ENCODE data around the gene GALNT12.

Gene GALNT12

DNA sequence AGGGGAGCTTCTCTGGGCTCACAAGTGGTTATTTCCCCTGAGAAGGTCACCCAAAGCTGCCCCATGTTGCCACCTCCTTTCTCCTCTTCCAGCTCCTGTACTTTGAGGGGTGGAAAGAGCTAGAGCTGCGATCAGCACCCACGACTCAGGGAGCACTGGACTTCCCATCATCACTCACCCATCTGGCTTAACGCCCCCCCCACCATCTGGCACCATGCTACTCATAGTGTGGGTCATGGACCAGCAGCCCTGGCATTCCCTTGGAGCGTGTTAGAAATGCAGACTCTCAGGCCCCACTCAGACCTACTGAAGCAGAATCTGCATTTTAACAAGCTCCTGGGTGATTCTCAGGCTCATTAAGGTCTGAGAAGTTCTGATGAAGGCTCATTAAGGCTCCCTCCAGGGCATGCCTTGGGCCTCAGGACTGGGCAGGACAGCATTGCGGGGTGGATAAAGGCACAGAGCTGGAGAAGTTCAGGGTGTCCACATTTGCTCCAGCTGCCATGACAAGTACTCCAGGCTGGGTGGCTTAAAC is 67.3 kb downstream of the GALNT12 start:
- DNase-seq (ENCODE audit: low read depth in 1 of 2, low spot score in 1 of 2): no peak
- no peak for TF ChIP-seq JUND (IDR thresholded peaks at IDR 0.05; ENCODE audit: low read depth)
- in situ Hi-C loops (cut with HindIII; ENCODE audit: low pct_unique_long_range_greater_than_20kb, low sequenced_read_pairs): no loop called here

DNA sequence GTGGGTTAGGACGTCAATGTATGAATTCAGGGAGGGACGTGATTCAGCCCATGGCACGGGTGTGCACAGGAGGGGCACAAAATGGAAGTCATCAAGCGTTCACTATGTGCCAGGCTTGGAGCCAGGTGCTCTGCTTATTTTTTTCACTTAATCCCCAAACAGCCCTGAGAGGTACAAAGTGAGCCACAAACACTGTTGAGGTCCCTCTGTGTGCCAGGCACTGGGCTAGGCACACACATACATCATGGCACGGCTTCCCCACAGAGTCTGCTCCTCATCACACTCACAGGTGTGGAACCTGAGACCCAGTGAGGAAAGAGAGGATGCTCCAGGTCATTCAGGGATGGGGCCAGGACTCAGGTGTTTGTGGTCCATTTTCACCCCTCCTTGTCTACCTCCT is 68.1 kb downstream of the GALNT12 start:
- DNase-seq (ENCODE audit: low read depth in 1 of 2, low spot score in 1 of 2): no peak
- no peak for TF ChIP-seq JUND (IDR thresholded peaks at IDR 0.05; ENCODE audit: low read depth)
- in situ Hi-C loops (cut with HindIII; ENCODE audit: low pct_unique_long_range_greater_than_20kb, low sequenced_read_pairs): no loop called here

GRCh38 chr9:98877311-98877710 is 69.8 kb downstream of the GALNT12 start:
- in situ Hi-C loops (cut with HindIII; ENCODE audit: low pct_unique_long_range_greater_than_20kb, low sequenced_read_pairs): no loop called here
- DNase-seq (ENCODE audit: low read depth in 1 of 2, low spot score in 1 of 2): no peak
- no peak for TF ChIP-seq JUND (IDR thresholded peaks at IDR 0.05; ENCODE audit: low read depth)

DNA sequence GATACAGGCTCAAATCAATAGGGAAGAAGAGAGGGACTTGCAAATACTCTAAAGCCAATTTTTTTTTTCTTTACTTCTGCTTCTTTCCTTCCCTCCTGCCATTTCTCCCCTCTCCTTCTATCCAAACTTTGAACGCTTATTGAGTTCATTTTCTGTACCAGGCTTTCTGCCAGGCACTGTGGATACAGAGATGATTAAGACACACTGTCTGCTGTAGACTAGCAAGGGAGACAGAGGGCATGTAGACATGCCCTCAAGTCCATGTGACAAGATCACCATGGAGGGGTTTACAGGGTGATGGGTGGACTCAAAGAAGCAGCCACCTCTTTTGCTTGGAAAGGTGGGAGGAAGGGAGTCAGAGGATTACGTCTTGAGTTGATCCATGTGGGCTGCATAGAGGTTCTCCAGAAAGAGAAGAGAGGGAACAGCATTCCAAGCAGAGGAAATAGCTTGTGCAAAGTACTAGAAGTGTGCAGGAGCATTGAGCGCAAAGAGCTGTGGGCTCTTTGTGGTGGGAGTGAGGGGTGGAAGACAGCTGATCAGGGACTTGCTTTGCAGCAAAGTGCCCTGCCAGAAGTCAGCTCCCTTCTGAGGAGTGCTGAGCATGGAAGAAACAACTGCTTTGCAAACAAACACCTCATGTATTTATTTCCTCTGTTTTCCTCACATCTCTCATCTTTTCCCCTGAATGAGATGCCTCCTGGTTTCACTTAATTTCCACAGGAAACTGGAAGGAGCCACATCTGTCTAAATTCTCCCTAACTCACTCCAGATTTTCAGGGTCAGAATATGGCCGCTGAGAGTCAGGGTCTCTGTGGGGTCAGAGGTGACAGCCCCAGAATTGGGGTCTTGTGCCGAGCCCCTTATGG is 71.9 kb downstream of the GALNT12 start:
- in situ Hi-C loops (cut with HindIII; ENCODE audit: low pct_unique_long_range_greater_than_20kb, low sequenced_read_pairs): no loop called here
- DNase-seq (ENCODE audit: low read depth in 1 of 2, low spot score in 1 of 2): no peak
- TF ChIP-seq JUND (IDR thresholded peaks at IDR 0.05; ENCODE audit: low read depth): no peak

- in situ Hi-C loops (cut with HindIII; ENCODE audit: low pct_unique_long_range_greater_than_20kb, low sequenced_read_pairs): no loop called here
- no peak for DNase-seq (ENCODE audit: low read depth in 1 of 2, low spot score in 1 of 2)
- no peak for TF ChIP-seq JUND (IDR thresholded peaks at IDR 0.05; ENCODE audit: low read depth)
These were observed 72.5 kb downstream of the GALNT12 start for GRCh38 chr9:98879963-98880310.

DNA sequence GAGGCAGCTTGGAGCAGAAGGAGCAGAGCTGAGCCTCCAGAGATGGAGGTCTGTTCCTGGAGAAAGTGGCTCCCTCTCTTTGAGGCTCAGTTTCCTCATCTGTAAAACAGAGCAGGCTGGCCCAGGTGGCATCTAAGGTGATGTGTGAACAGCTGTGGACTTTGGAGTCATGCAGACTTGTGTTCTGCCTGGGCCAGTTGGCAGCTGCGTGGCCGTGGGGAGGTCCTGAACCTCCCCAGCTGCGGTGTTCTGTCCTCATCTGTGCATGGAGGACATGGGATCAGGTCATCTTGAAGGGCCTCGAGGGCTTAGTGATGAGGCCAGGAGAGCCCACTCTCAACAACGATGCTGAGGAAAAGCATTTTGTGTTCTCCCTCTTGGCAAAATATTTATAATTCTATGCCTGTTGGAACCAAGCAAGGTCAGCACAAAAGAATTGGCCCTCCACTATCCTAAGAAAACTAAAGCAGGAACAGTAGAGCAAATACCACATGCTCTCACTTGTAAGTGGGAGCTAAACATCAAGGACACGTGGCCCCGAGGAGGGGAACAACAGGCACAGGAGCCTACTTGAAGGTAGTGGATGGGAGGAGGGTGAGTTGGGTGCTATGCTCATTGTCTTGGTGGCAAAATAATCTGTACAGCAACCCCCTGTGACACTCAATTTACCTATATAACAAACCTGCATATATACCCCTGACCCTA is 73.0 kb downstream of the GALNT12 start:
- in situ Hi-C loops (cut with HindIII; ENCODE audit: low pct_unique_long_range_greater_than_20kb, low sequenced_read_pairs): no loop called here
- DNase-seq (ENCODE audit: low read depth in 1 of 2, low spot score in 1 of 2): no peak
- TF ChIP-seq JUND (IDR thresholded peaks at IDR 0.05; ENCODE audit: low read depth): no peak

DNA sequence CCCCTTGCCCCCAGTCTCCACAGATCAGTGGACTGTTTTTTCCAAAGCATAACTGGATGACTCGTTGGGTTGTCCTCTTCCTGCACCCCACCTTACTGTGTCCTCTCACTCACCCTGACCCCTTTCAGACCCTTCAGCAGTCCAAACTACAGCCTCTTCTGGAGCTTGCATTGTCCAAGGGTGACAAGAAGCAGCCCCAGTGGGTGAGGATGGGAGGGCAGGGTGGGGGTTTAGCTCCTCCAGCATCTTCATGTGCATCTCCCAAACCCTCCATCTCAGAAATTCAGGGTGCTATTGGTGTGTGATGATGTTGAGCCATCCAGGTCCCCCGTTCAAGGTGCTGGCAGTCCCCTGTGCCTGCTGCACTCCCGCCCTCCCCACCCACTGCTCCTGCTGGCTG is 73.9 kb downstream of the GALNT12 start:
- DNase-seq (ENCODE audit: low read depth in 1 of 2, low spot score in 1 of 2): no peak
- in situ Hi-C loops (cut with HindIII; ENCODE audit: low pct_unique_long_range_greater_than_20kb, low sequenced_read_pairs): no loop called here
- TF ChIP-seq JUND (IDR thresholded peaks at IDR 0.05; ENCODE audit: low read depth): no peak

DNA sequence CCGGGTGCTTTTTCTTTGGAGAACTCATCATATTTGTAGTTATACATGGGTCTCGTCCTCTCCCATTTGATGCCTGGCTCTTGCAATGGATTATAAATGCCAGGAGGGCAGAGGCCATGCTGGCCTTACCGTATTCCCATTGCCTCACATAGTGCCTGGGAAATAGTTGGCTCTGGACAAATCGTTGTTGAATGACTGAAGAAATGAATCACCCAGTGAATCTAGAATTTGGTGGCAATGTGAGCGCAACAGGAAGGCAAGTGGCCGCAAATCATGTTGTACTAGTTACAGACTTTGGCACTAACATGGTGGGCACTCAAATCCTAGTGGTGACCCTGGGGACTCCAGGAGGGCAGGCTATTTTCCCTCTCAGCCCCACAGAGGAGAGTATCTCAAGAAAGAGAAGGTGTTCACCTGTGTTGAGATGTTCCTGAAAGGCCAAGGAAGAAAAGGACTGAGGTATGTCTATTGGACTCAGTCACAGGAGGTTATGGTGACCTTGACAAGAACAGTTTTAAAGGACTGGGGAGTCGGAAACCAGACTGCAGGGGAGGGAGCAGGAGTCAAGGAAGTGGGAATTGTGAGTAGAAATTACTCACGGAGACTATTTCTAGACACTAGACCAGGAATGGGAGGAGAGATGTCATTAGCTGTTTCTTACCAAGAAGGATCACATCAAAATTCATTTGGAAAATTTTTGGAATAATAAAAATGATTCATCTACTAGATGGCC is 74.5 kb downstream of the GALNT12 start:
- in situ Hi-C loops (cut with HindIII; ENCODE audit: low pct_unique_long_range_greater_than_20kb, low sequenced_read_pairs): no loop called here
- no peak for TF ChIP-seq JUND (IDR thresholded peaks at IDR 0.05; ENCODE audit: low read depth)
- no peak for DNase-seq (ENCODE audit: low read depth in 1 of 2, low spot score in 1 of 2)

DNA sequence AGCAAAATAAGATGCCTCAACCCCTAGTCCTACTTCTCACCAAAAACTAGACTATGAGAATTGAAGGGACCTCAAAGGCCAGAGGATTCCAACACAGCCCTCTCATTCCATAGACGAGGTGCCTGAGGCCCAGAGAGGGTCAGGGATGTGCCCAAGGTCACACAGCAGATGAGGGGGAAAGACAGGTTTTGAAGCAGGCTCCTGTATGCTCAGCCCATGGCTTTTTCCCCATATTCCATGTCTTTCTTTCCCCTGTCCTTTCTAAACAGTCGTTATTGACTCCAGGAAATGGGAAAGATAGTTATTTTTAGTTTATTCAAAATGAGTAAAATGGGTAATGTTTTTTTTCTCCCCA is 75.1 kb downstream of the GALNT12 start:
- no peak for DNase-seq (ENCODE audit: low read depth in 1 of 2, low spot score in 1 of 2)
- in situ Hi-C loops (cut with HindIII; ENCODE audit: low pct_unique_long_range_greater_than_20kb, low sequenced_read_pairs): no loop called here
- TF ChIP-seq JUND (IDR thresholded peaks at IDR 0.05; ENCODE audit: low read depth): no peak

DNA sequence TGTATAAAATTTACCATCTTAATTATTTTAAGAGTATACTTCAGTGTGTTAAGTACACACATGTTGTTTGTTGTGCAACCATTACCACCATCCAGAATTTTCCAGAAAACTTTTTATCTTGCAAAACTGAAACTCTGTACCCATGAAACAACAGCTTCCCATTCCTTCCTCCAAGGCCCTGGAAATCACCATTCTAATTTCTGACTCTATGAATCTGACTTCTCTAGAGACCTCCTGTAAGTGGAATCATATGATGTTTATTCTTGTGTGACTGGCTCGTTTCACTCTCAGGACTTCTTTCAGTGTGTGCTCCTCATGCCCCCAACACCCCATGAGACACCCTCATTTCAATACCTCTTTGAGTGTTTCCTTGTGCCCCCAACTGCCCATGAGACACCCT is 75.8 kb downstream of the GALNT12 start:
- in situ Hi-C loops (cut with HindIII; ENCODE audit: low pct_unique_long_range_greater_than_20kb, low sequenced_read_pairs): no loop called here
- no peak for TF ChIP-seq JUND (IDR thresholded peaks at IDR 0.05; ENCODE audit: low read depth)
- no peak for DNase-seq (ENCODE audit: low read depth in 1 of 2, low spot score in 1 of 2)

- in situ Hi-C loops (cut with HindIII; ENCODE audit: low pct_unique_long_range_greater_than_20kb, low sequenced_read_pairs): no loop called here
- no peak for TF ChIP-seq JUND (IDR thresholded peaks at IDR 0.05; ENCODE audit: low read depth)
- DNase-seq (ENCODE audit: low read depth in 1 of 2, low spot score in 1 of 2): no peak
These were observed 77.4 kb downstream of the GALNT12 start for GRCh38 chr9:98884849-98885248.

- in situ Hi-C loops (cut with HindIII; ENCODE audit: low pct_unique_long_range_greater_than_20kb, low sequenced_read_pairs): no loop called here
- TF ChIP-seq JUND (IDR thresholded peaks at IDR 0.05; ENCODE audit: low read depth): no peak
- no peak for DNase-seq (ENCODE audit: low read depth in 1 of 2, low spot score in 1 of 2)
These were observed 78.3 kb downstream of the GALNT12 start for GRCh38 chr9:98885575-98886295.
